Measurements from ENCODE around the gene PRND. TPM values are rescaled to one million over a fixed set of nuclear protein-coding genes. Genes with fewer than 3 reads are reported as not detected.
A peak's percentile ranks its signal among the peaks of the same experiment; 100 is the strongest.

PRND gene
- total RNA-seq, 4 donors from 2014 or later = not detected

GRCh38 chr20:4714818-4715217 is 6.9 kb upstream of the PRND start:
- H3K36me3 ChIP-seq = no peaks in the 10 kb centered on the region
- no peak overlapping the region for H3K27ac ChIP-seq
- peaks cover 16% of the 10 kb centered on the region for H3K4me1 ChIP-seq
- no peaks in the 10 kb centered on the region for H3K9me3 ChIP-seq
- H3K4me3 ChIP-seq = no peak overlapping the region
- TF ChIP-seq CTCF (IDR thresholded peaks at IDR 0.05) = no peak
- TF ChIP-seq POLR2AphosphoS5 (IDR thresholded peaks at IDR 0.05) = no peak
- no peak for TF ChIP-seq POLR2A (IDR thresholded peaks at IDR 0.05)
- no peak for TF ChIP-seq EP300 (IDR thresholded peaks at IDR 0.05)
- 60% methylated on average over 1 of the region's 1 CpG for WGBS
- no peaks in the 10 kb centered on the region for H3K27me3 ChIP-seq
- no peak for DNase-seq (ENCODE audit: low spot score in 2 of 2)

- H3K27ac ChIP-seq = no peak overlapping the region
- TF ChIP-seq CTCF (IDR thresholded peaks at IDR 0.05) = no peak
- no peak for TF ChIP-seq POLR2AphosphoS5 (IDR thresholded peaks at IDR 0.05)
- TF ChIP-seq EP300 (IDR thresholded peaks at IDR 0.05) = no peak
- no peak for TF ChIP-seq POLR2A (IDR thresholded peaks at IDR 0.05)
- no peaks in the 10 kb centered on the region for H3K36me3 ChIP-seq
- no peaks in the 10 kb centered on the region for H3K27me3 ChIP-seq
- peaks cover 26% of the 10 kb centered on the region for H3K4me1 ChIP-seq
- WGBS = 72% methylated on average over 12 of the region's 12 CpGs
- no peak for DNase-seq (ENCODE audit: low spot score in 2 of 2)
- no peak overlapping the region for H3K4me3 ChIP-seq
- H3K9me3 ChIP-seq = no peaks in the 10 kb centered on the region
Observed at GRCh38 chr20:4717816-4718570, 3.7 kb upstream of the PRND start.

GRCh38 chr20:4719190-4719589 is 2.5 kb upstream of the PRND start:
- no peak overlapping the region for H3K27ac ChIP-seq
- no peaks in the 10 kb centered on the region for H3K27me3 ChIP-seq
- TF ChIP-seq CTCF (IDR thresholded peaks at IDR 0.05) = no peak
- no peak overlapping the region for H3K4me3 ChIP-seq
- H3K36me3 ChIP-seq = no peaks in the 10 kb centered on the region
- no peaks in the 10 kb centered on the region for H3K9me3 ChIP-seq
- DNase-seq (ENCODE audit: low spot score in 2 of 2) = no peak
- peaks cover 23% of the 10 kb centered on the region for H3K4me1 ChIP-seq
- 100% methylated on average over 2 of the region's 2 CpGs for WGBS

GRCh38 chr20:4720041-4720976 is 1.4 kb upstream of the PRND start:
- H3K4me1 ChIP-seq = peaks cover 18% of the 10 kb centered on the region
- peak overlapping the region; percentile 83 for H3K27ac ChIP-seq
- DNase-seq (ENCODE audit: low spot score in 2 of 2) = peak; percentile 78 to 90
- no peaks in the 10 kb centered on the region for H3K27me3 ChIP-seq
- no peak overlapping the region for H3K4me3 ChIP-seq
- WGBS = 23% methylated on average over 18 of the region's 18 CpGs
- no peaks in the 10 kb centered on the region for H3K9me3 ChIP-seq
- no peaks in the 10 kb centered on the region for H3K36me3 ChIP-seq
- no peak for TF ChIP-seq EP300 (IDR thresholded peaks at IDR 0.05)
- no peak for TF ChIP-seq POLR2AphosphoS5 (IDR thresholded peaks at IDR 0.05)
- peak; percentile 56 to 58 for TF ChIP-seq CTCF (IDR thresholded peaks at IDR 0.05)
- no peak for TF ChIP-seq POLR2A (IDR thresholded peaks at IDR 0.05)

GRCh38 chr20:4720977-4721349 is 746 bp upstream of the PRND start:
- TF ChIP-seq POLR2AphosphoS5 (IDR thresholded peaks at IDR 0.05) (no peak), POLR2A (IDR thresholded peaks at IDR 0.05) (no peak), CTCF (IDR thresholded peaks at IDR 0.05) (no peak), EP300 (IDR thresholded peaks at IDR 0.05) (no peak)
- no peaks in the 10 kb centered on the region for H3K27me3 ChIP-seq
- no peak for DNase-seq (ENCODE audit: low spot score in 2 of 2)
- no peak overlapping the region for H3K27ac ChIP-seq
- 31% methylated on average over 10 of the region's 10 CpGs for WGBS
- peaks cover 18% of the 10 kb centered on the region for H3K4me1 ChIP-seq
- H3K4me3 ChIP-seq = no peak overlapping the region
- H3K9me3 ChIP-seq = no peaks in the 10 kb centered on the region
- no peaks in the 10 kb centered on the region for H3K36me3 ChIP-seq

Measured in suprapubic skin (tissue), 4 donors.